ENCODE measurements around the gene UPK2.

UPK2 gene

GRCh38 chr11:119000906-119001305, 44.8 kb downstream of the UPK2 start:
- H3K79me2 ChIP-seq (ENCODE audit: control insufficient read depth, low read length), result peaks cover 40% of the 10 kb centered on the region
- no peak for TF ChIP-seq EZH2phosphoT487 (IDR thresholded peaks at IDR 0.05; ENCODE audit: borderline replicate concordance, low read length)
- no peak for TF ChIP-seq CTCF (IDR thresholded peaks at IDR 0.05; ENCODE audit: low read depth, low read length, poor library complexity, severe bottlenecking)
- H3K27ac ChIP-seq (ENCODE audit: low read depth, low read length), result no peak overlapping the region
- no peaks in the 10 kb centered on the region for H3K27me3 ChIP-seq (ENCODE audit: control insufficient read depth, low read length)
- H3K9me2 ChIP-seq (replicated peaks; ENCODE audit: control insufficient read depth, low read length), result no peaks in the 10 kb centered on the region
- peaks cover 53% of the 10 kb centered on the region for H3K36me3 ChIP-seq (ENCODE audit: control insufficient read depth, low read length)
- H4K20me1 ChIP-seq (ENCODE audit: control insufficient read depth, insufficient read depth, low read depth, low read length), result no peaks in the 10 kb centered on the region
- no peak overlapping the region for H3K4me2 ChIP-seq (ENCODE audit: low read length)
- H3K4me1 ChIP-seq (ENCODE audit: control insufficient read depth, low read length), result peaks cover 23% of the 10 kb centered on the region
- H3K4me3 ChIP-seq (ENCODE audit: low read length), result no peak overlapping the region
- no peaks in the 10 kb centered on the region for H3K9me3 ChIP-seq (ENCODE audit: control insufficient read depth, insufficient read depth, low read length)
- H3F3A ChIP-seq (ENCODE audit: control insufficient read depth, insufficient read depth), result no peaks in the 10 kb centered on the region

- no peak overlapping the region for H3K27ac ChIP-seq (ENCODE audit: low read depth, low read length)
- H3K36me3 ChIP-seq (ENCODE audit: control insufficient read depth, low read length), result peaks cover 30% of the 10 kb centered on the region
These were observed 50.6 kb downstream of the UPK2 start for GRCh38 chr11:119006656-119007055.

More at GRCh38 chr11:119006656-119007055, 50.6 kb downstream of the UPK2 start:
- H3K27me3 ChIP-seq (ENCODE audit: control insufficient read depth, low read length), result no peaks in the 10 kb centered on the region
- TF ChIP-seq CTCF (IDR thresholded peaks at IDR 0.05; ENCODE audit: low read depth, low read length, poor library complexity, severe bottlenecking), result no peak
- no peak for TF ChIP-seq EZH2phosphoT487 (IDR thresholded peaks at IDR 0.05; ENCODE audit: borderline replicate concordance, low read length)
- no peaks in the 10 kb centered on the region for H4K20me1 ChIP-seq (ENCODE audit: control insufficient read depth, insufficient read depth, low read depth, low read length)
- no peaks in the 10 kb centered on the region for H3K4me1 ChIP-seq (ENCODE audit: control insufficient read depth, low read length)
- H3K4me3 ChIP-seq (ENCODE audit: low read length), result no peak overlapping the region
- H3K9me3 ChIP-seq (ENCODE audit: control insufficient read depth, insufficient read depth, low read length), result no peaks in the 10 kb centered on the region
- no peaks in the 10 kb centered on the region for H3K9me2 ChIP-seq (replicated peaks; ENCODE audit: control insufficient read depth, low read length)
- no peaks in the 10 kb centered on the region for H3K79me2 ChIP-seq (ENCODE audit: control insufficient read depth, low read length)
- H3F3A ChIP-seq (ENCODE audit: control insufficient read depth, insufficient read depth), result 0 out of 2 replicates have a peak, but pooled peaks cover 7% of the 10 kb centered on the region
- H3K4me2 ChIP-seq (ENCODE audit: low read length), result no peak overlapping the region

Measured in DOHH2 (cell line).